ENCODE measurements around the gene ETV2.

Gene ETV2

DNA sequence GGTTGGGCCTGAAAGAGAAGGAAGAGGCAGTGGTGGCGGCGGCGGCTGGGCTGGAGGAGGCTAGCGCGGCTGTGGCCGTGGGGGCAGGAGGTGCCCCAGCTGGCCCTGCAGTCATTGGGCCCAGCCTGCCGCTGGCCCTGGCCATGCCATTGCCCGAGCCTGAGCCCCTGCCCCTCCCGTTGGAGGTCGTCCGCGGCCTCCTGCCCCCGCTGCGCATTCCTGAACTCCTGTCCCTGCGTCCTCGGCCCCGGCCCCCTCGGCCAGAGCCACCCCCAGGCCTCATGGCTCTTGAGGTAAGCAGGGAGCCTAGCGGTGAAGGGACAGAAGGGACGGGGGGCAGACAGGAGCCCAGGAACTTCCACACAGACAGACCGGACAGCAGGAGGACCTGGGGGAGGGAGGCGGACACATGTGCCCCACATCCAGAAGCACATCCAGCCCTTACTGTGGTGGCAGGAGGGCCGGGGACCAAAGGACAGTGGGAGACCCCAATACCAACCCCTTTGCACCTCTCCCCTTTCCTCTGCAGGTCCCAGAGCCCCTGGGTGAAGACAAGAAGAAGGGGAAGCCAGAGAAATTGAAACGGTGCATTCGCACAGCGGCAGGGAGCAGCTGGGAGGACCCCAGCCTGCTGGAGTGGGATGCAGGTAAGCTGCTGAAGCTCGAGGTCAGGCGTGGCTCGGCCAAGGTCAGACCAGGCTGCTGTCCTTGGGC, 7.7 kb upstream of the ETV2 start:
- DNase-seq (ENCODE audit: low read depth): no peak
- H3K4me3 ChIP-seq (ENCODE audit: low read depth, low read length): no peak overlapping the region
- TF ChIP-seq, protein P1, sequence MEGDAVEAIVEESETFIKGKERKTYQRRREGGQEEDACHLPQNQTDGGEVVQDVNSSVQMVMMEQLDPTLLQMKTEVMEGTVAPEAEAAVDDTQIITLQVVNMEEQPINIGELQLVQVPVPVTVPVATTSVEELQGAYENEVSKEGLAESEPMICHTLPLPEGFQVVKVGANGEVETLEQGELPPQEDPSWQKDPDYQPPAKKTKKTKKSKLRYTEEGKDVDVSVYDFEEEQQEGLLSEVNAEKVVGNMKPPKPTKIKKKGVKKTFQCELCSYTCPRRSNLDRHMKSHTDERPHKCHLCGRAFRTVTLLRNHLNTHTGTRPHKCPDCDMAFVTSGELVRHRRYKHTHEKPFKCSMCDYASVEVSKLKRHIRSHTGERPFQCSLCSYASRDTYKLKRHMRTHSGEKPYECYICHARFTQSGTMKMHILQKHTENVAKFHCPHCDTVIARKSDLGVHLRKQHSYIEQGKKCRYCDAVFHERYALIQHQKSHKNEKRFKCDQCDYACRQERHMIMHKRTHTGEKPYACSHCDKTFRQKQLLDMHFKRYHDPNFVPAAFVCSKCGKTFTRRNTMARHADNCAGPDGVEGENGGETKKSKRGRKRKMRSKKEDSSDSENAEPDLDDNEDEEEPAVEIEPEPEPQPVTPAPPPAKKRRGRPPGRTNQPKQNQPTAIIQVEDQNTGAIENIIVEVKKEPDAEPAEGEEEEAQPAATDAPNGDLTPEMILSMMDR (IDR thresholded peaks at IDR 0.05; ENCODE audit: low read depth, low read length): no peak
- TF ChIP-seq POLR2A (IDR thresholded peaks at IDR 0.05; ENCODE audit: extremely low read depth, insufficient read length): no peak
- no peak for TF ChIP-seq MYC (IDR thresholded peaks at IDR 0.05; ENCODE audit: low read depth, low read length)
- TF ChIP-seq MAX (IDR thresholded peaks at IDR 0.05; ENCODE audit: low read depth, low read length): no peak

DNA sequence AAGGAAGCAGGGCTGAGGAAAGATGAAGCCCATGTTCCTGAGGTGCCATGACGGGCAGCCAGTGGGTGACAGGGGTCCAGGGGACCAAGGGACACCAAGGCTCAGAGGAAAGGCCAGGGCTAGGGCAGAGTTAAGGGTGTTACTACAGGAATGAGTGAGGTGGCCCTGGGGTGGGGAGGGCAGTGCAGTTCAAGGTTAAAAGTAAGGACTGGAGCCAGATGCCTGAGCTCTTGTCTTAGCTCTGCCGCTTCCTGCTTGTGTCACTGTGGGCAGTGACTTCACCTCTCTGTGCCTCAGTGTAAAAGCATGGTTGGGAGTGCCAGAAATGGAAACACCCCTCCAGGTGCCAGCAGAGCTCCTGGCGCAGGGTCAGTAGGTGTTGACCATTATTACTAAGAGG, 4.9 kb upstream of the ETV2 start:
- DNase-seq (ENCODE audit: low read depth): no peak
- no peak for TF ChIP-seq POLR2A (IDR thresholded peaks at IDR 0.05; ENCODE audit: extremely low read depth, insufficient read length)
- no peak for TF ChIP-seq MAX (IDR thresholded peaks at IDR 0.05; ENCODE audit: low read depth, low read length)
- no peak for TF ChIP-seq MYC (IDR thresholded peaks at IDR 0.05; ENCODE audit: low read depth, low read length)
- TF ChIP-seq, protein P1 (IDR thresholded peaks at IDR 0.05; ENCODE audit: low read depth, low read length): no peak
- no peak overlapping the region for H3K4me3 ChIP-seq (ENCODE audit: low read depth, low read length)

- TF ChIP-seq, protein P1 (IDR thresholded peaks at IDR 0.05; ENCODE audit: low read depth, low read length): no peak
- DNase-seq (ENCODE audit: low read depth): no peak
- H3K4me3 ChIP-seq (ENCODE audit: low read depth, low read length): no peak overlapping the region
Observed at GRCh38 chr19:35637165-35637564, 4.4 kb upstream of the ETV2 start.

DNA sequence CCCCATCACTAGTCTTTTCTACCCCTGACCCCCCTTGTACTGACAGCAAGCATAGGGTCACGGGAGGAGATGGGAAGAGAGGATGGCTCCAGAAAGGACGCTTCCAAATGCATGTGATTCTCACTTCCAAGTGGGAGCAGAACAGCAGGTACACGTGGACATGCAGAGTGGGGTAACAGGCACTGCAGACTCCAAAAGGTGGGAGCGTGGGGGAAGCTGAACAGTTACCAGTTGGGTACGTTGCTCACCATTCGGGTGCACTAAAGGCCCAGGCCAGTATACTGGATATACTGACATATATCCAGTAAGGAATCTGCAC, 2.3 kb upstream of the ETV2 start:
- no peak for DNase-seq (ENCODE audit: low read depth)
- TF ChIP-seq, protein P1 (IDR thresholded peaks at IDR 0.05; ENCODE audit: low read depth, low read length): no peak
- TF ChIP-seq POLR2A (IDR thresholded peaks at IDR 0.05; ENCODE audit: extremely low read depth, insufficient read length) (no peak), MAX (IDR thresholded peaks at IDR 0.05; ENCODE audit: low read depth, low read length) (no peak), MYC (IDR thresholded peaks at IDR 0.05; ENCODE audit: low read depth, low read length) (no peak)
- H3K4me3 ChIP-seq (ENCODE audit: low read depth, low read length): no peak overlapping the region

DNA sequence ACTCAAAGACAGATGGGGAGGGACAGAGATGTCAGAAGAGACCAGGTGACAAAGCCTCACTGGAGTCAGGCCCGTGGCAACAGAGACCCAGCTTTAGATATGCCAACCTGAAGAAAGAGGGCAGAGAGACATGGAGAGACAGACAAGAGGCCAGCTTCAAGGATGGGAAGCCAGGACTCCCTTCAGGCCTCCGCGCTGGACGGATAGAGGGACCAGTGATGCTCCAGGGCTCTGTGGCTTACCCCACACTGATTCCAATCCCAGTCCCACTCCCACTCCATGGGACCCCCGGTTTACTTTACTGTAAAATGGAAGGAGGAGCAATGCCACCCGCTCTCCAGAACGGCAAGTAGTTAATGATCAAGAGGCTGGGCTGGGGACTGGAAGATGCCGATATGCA, 1.7 kb upstream of the ETV2 start:
- TF ChIP-seq POLR2A (IDR thresholded peaks at IDR 0.05; ENCODE audit: extremely low read depth, insufficient read length) (no peak), MYC (IDR thresholded peaks at IDR 0.05; ENCODE audit: low read depth, low read length) (no peak), MAX (IDR thresholded peaks at IDR 0.05; ENCODE audit: low read depth, low read length) (no peak)
- TF ChIP-seq, protein P1 (IDR thresholded peaks at IDR 0.05; ENCODE audit: low read depth, low read length): no peak
- no peak for DNase-seq (ENCODE audit: low read depth)
- no peak overlapping the region for H3K4me3 ChIP-seq (ENCODE audit: low read depth, low read length)

DNA sequence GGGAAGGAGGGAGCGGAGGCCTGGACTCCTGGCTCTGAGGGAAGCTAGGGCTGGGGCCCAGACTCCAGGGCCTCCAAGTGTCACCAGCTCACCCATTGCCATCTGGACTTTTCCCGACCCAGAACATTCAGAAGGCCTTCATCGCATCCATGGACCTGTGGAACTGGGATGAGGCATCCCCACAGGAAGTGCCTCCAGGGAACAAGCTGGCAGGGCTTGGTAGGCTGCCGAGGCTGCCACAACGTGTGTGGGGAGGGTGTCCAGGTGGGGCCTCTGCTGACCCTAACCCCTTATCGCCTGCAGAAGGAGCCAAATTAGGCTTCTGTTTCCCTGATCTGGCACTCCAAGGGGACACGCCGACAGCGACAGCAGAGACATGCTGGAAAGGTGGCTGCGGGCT, 767 bp downstream of the ETV2 start:
- TF ChIP-seq, protein P1 (IDR thresholded peaks at IDR 0.05; ENCODE audit: low read depth, low read length): no peak
- no peak for TF ChIP-seq POLR2A (IDR thresholded peaks at IDR 0.05; ENCODE audit: extremely low read depth, insufficient read length)
- no peak for TF ChIP-seq MYC (IDR thresholded peaks at IDR 0.05; ENCODE audit: low read depth, low read length)
- no peak for TF ChIP-seq MAX (IDR thresholded peaks at IDR 0.05; ENCODE audit: low read depth, low read length)
- DNase-seq (ENCODE audit: low read depth): no peak
- H3K4me3 ChIP-seq (ENCODE audit: low read depth, low read length): no peak overlapping the region

All from NB4 (cell line).